ENCODE results near the gene MYO1E.
"Not testable (repeated sequence)": the region's sequence is repeated elsewhere in the genome, so short reads cannot be mapped to it uniquely, and the experiment has no call there.

DNA sequence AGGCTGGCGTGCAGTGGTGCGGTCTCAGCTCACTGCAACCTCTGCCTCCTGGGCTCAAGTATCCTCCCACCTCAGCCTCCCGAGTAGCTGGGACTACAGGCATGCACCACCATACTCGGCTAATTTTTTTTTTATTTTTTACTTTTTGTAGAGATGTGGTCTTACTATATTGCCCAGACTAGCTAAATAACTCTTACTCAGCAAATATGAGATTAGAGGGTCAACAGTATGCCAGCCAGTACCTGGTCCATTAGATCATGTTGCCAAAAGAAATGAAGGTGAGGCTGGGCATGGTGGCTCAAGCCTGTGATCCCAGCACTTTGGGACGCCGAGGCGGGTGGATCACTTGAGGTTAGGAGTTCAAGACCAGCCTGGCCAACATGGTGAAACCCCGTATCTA is 210.6 kb downstream of the MYO1E start:
- not testable (repeated sequence) for TF ChIP-seq EZH2 (IDR thresholded peaks at IDR 0.05); POLR2AphosphoS5 (IDR thresholded peaks at IDR 0.05; ENCODE audit: borderline replicate concordance, low read depth, low read length)
